Endothelial cell of umbilical vein (primary cell): ENCODE data around the gene CCDC85C. TPM values are rescaled to one million over a fixed set of nuclear protein-coding genes. Genes with fewer than 3 reads are reported as not detected.

ENCODE experiments used
- BruUV-seq: library from RNA; stranded (reverse); fragments of 400-500 nt; replicated peaks from 2 replicates; lab custom pipeline; 2021; lab: Mats Ljungman, UMichigan
- CTCF ChIA-PET: fragments of 300-600, 350-600 bp; sonication (Branson Sonifier 250); formaldehyde crosslinking; loops from one replicate; lab custom pipeline; 2021; ENCODE audit warnings: antibody characterized with exemption, inconsistent platforms; lab: Charles Lee
- POLR2A ChIA-PET: fragments of 300-600, 350-600 bp; sonication (Branson Sonifier 250); formaldehyde crosslinking; loops from one replicate; lab custom pipeline; 2021; ENCODE audit warnings: antibody characterized with exemption, inconsistent platforms; lab: Charles Lee
- DNase-seq: peaks from one replicate; pipeline ENCODE4 v3.0.0-alpha.2; 2011; ENCODE audit warnings: low read depth, low spot score
- FAIRE-seq: peaks from 2 replicates; lab custom pipeline; 2011; peaks lifted over from hg19 to GRCh38; lab: Jason Lieb, UNC
- H2AFZ ChIP-seq: 2 replicates; pipeline ENCODE4 v1.6.0; 2012; ENCODE audit warnings: low read depth, low read length, control low read depth, inconsistent platforms
- H3K27ac ChIP-seq: 2 replicates; pipeline ENCODE4 v1.5.1; 2011; ENCODE audit warnings: low read depth, mild to moderate bottlenecking, control low read depth, low read length, moderate library complexity; ENCODE audit not compliant: insufficient read depth
- H3K27me3 ChIP-seq, 2 experiments: 2 replicates each; pipeline versions ENCODE4 v1.6.0 to v1.6.1; 2011; ENCODE audit warnings: low read length in 2 of 2, mixed read lengths in 1 of 2; ENCODE audit not compliant: control insufficient read depth in 2 of 2, insufficient read depth in 2 of 2
- H3K36me3 ChIP-seq, 2 experiments: 2 replicates in 1 of 2; 3 replicates in 1 of 2; pipeline ENCODE4 v1.5.1; 2011; ENCODE audit warnings: low read length in 2 of 2, mild to moderate bottlenecking in 1 of 2, moderate library complexity in 1 of 2; ENCODE audit not compliant: control insufficient read depth in 2 of 2, insufficient read depth in 2 of 2; ENCODE audit errors: extremely low read depth in 1 of 2
- H3K4me1 ChIP-seq: 3 replicates; pipeline ENCODE4 v1.5.1; 2011; ENCODE audit warnings: mild to moderate bottlenecking, low read length; ENCODE audit not compliant: control insufficient read depth, insufficient read depth; ENCODE audit errors: extremely low read depth
- H3K4me2 ChIP-seq: 2 replicates; pipeline ENCODE4 v1.6.1; 2011; ENCODE audit warnings: low read length, control low read depth, mixed read lengths; ENCODE audit not compliant: insufficient read depth
- H3K4me3 ChIP-seq, 3 experiments: fragments of 200-600 bp in 1 of 3; sonication (generic), shearing (Covaris generic) in 1 of 3; replicated peaks in 1 of 3; 2 replicates each; pipeline ENCODE4 v1.5.1; 2011 to 2016; ENCODE audit warnings: control low read depth in 3 of 3, low read length in 3 of 3, mild to moderate bottlenecking in 2 of 3, inconsistent platforms in 1 of 3, low read depth in 1 of 3, moderate library complexity in 1 of 3; ENCODE audit not compliant: insufficient read depth in 1 of 3
- H3K79me2 ChIP-seq: 2 replicates; pipeline ENCODE4 v1.6.0; 2012; ENCODE audit warnings: low read length, inconsistent platforms; ENCODE audit not compliant: control insufficient read depth, insufficient read depth
- H3K9ac ChIP-seq: replicated peaks from 2 replicates; pipeline ENCODE3; 2011; ENCODE audit warnings: low read length, control low read depth; ENCODE audit not compliant: insufficient read depth; ENCODE audit errors: extremely low read depth
- H3K9me1 ChIP-seq: replicated peaks from 3 replicates; pipeline ENCODE4 v1.6.0; 2011; ENCODE audit warnings: mild to moderate bottlenecking, low read length; ENCODE audit not compliant: control insufficient read depth, insufficient read depth; ENCODE audit errors: extremely low read depth
- H3K9me3 ChIP-seq: replicated peaks from 2 replicates; pipeline ENCODE4 v1.5.1; 2012; ENCODE audit warnings: low read length, inconsistent platforms; ENCODE audit not compliant: control insufficient read depth, insufficient read depth
- H4K20me1 ChIP-seq: replicated peaks from 2 replicates; pipeline ENCODE3; 2011; ENCODE audit warnings: mild to moderate bottlenecking, low read length; ENCODE audit not compliant: control insufficient read depth, insufficient read depth; ENCODE audit errors: extremely low read depth
- JUN ChIP-seq: IDR thresholded peaks from 2 replicates; pipeline ENCODE4 v1.6.1; 2011; ENCODE audit warnings: borderline replicate concordance, low read depth; ENCODE audit not compliant: insufficient read length, insufficient read depth
- POLR2A ChIP-seq: IDR thresholded peaks from 2 replicates; pipeline ENCODE4 v1.6.1; 2012; ENCODE audit warnings: low read depth, mild to moderate bottlenecking, control low read depth, low read length
- dilution Hi-C: fragments of 300-500 bp; cut with MboI; formaldehyde crosslinking; loops from one replicate; pipeline ENCODE4 v1.15.0; 2019; ENCODE audit warnings: low sequenced_read_pairs; ENCODE audit not compliant: extremely low pct_ligation_motif_present
- intact Hi-C: fragments of 100-400 bp; cut with micrococcal nuclease; formaldehyde crosslinking; loops from one replicate; pipeline ENCODE4 v1.10.0; 2022
- polyA plus RNA-seq, 4 experiments: library from polyadenylated mRNA; depleted of rRNA in 3 of 4; stranded (reverse) in 3 of 4; unstranded in 1 of 4; fragments of >200 nt; gene quantifications; 2 replicates each; pipeline versions ENCODE4 v1.2.1 to v1.2.3, GENCODE V29; 2011 to 2012; ENCODE audit warnings: missing spikeins in 1 of 4
- total RNA-seq: library from RNA; stranded (reverse); gene quantifications from 2 replicates; pipeline ENCODE4 v1.2.3, GENCODE V29; 2021
- TF ChIP-seq, protein P1 (sequence below), 2 donors: IDR thresholded peaks; 1 replicate in 1 of 2; 2 replicates in 1 of 2; pipeline ENCODE4 v1.5.1; 2011; ENCODE audit warnings: low read length in 2 of 2, mild to moderate bottlenecking in 2 of 2, moderate library complexity in 2 of 2, control low read depth in 1 of 2, inconsistent platforms in 1 of 2, low read depth in 1 of 2; ENCODE audit not compliant: insufficient read depth in 1 of 2; ENCODE audit errors: extremely low read depth in 1 of 2

The CCDC85C gene
- total and polyA plus RNA-seq, 2 donors (not counting 3 experiments of a cell fraction or from before 2014, with no cell fraction given): 7.5 to 17.8 TPM

DNA sequence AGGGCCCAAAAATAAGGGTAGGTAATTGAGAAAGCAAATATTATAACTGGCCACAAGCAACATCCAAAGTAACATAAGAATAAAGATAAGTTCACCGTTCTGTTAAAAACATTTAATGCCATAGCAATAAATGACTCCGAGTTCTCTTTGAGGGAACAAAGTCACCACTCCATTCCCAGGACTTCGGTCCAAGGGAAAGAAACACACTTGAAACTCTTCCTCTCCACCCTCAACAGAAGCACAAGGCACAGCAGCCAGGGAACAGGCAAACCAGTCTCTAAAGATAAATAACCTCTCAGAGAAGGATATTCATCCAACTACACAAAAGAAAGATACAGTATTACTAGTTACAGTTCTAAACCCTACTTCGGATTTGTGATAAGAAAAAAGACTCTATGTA lies 125.9 kb downstream of the CCDC85C start:
- ChIA-PET POLR2A (no interaction called here), CTCF (no interaction called here)
- H3K9me1 ChIP-seq: no peaks in the 10 kb centered on the region
- H3K4me3 ChIP-seq: no peak overlapping the region
- intact Hi-C loops (no loop called here), dilution Hi-C loops (no loop called here)
- peaks cover 13% of the 10 kb centered on the region for H4K20me1 ChIP-seq
- no peak overlapping the region for H3K27ac ChIP-seq
- TF ChIP-seq, protein P1, sequence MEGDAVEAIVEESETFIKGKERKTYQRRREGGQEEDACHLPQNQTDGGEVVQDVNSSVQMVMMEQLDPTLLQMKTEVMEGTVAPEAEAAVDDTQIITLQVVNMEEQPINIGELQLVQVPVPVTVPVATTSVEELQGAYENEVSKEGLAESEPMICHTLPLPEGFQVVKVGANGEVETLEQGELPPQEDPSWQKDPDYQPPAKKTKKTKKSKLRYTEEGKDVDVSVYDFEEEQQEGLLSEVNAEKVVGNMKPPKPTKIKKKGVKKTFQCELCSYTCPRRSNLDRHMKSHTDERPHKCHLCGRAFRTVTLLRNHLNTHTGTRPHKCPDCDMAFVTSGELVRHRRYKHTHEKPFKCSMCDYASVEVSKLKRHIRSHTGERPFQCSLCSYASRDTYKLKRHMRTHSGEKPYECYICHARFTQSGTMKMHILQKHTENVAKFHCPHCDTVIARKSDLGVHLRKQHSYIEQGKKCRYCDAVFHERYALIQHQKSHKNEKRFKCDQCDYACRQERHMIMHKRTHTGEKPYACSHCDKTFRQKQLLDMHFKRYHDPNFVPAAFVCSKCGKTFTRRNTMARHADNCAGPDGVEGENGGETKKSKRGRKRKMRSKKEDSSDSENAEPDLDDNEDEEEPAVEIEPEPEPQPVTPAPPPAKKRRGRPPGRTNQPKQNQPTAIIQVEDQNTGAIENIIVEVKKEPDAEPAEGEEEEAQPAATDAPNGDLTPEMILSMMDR (IDR thresholded peaks at IDR 0.05; ENCODE audit: extremely low read depth in 1 of 2, insufficient read depth in 1 of 2, low read depth in 1 of 2, low read length in 2 of 2): no peak
- TF ChIP-seq JUN: no peak
- no peak overlapping the region for H3K4me2 ChIP-seq
- FAIRE-seq: no peak
- peaks cover 22% of the 10 kb centered on the region for H3K4me1 ChIP-seq
- DNase-seq: no peak
- H3K79me2 ChIP-seq: peaks cover 82% of the 10 kb centered on the region
- no peaks in the 10 kb centered on the region for H3K9me3 ChIP-seq
- no peaks in the 10 kb centered on the region for H3K27me3 ChIP-seq
- BruUV-seq: no TSS peak
- H3K9ac ChIP-seq: no peak overlapping the region
- H2AFZ ChIP-seq: no peak overlapping the region
- no peaks in the 10 kb centered on the region for H3K36me3 ChIP-seq

- Histone ChIP-seq H3K4me2 (no peak overlapping the region), H4K20me1 (peaks cover 3% of the 10 kb centered on the region), H3K9ac (no peak overlapping the region), H3K9me3 (no peaks in the 10 kb centered on the region), H3K27me3 (no peaks in the 10 kb centered on the region), H3K4me3 (no peak overlapping the region), H2AFZ (no peak overlapping the region), H3K79me2 (peaks cover 82% of the 10 kb centered on the region), H3K4me1 (peaks cover 12% of the 10 kb centered on the region), H3K9me1 (no peaks in the 10 kb centered on the region), H3K27ac (no peak overlapping the region), H3K36me3 (no peaks in the 10 kb centered on the region)
- POLR2A ChIA-PET: no interaction called here
- intact Hi-C loops: no loop called here
- TF ChIP-seq POLR2A: no peak
- dilution Hi-C loops: no loop called here
- no peak for FAIRE-seq
- DNase-seq: no peak
- CTCF ChIA-PET: no interaction called here
- BruUV-seq: no TSS peak
These were observed 127.1 kb downstream of the CCDC85C start for GRCh38 chr14:99476864-99477263.
